ENCODE results near the gene STX1B. TPM values are rescaled to one million over a fixed set of nuclear protein-coding genes. Genes with fewer than 3 reads are reported as not detected.

The STX1B gene
- polyA plus RNA-seq, 3 donors = 1.7 TPM; not detected in 2

- Histone ChIP-seq H3K27me3 (ENCODE audit: control insufficient read depth in 2 of 2, insufficient read depth in 2 of 2, low read length in 2 of 2) (no peaks in the 10 kb centered on the region), H3K9ac (ENCODE audit: insufficient read depth, low read length, poor library complexity, severe bottlenecking) (no peak overlapping the region), H3K4me1 (ENCODE audit: control insufficient read depth in 1 of 2, insufficient read depth in 2 of 2, low read length in 2 of 2) (peaks cover 27 to 36% of the 10 kb centered on the region in 2 donors), H4K20me1 (ENCODE audit: insufficient read depth, low read length) (peaks cover 65% of the 10 kb centered on the region), H3K4me2 (replicated peaks; ENCODE audit: extremely low read depth, low read length, poor library complexity, severe bottlenecking) (no peak overlapping the region), H3K36me3 (replicated peaks in 1 of 2; ENCODE audit: control insufficient read depth in 1 of 2, insufficient read depth in 2 of 2, low read length in 2 of 2) (peaks cover 9 to 20% of the 10 kb centered on the region in 2 donors), H3K27ac (ENCODE audit: low read depth in 1 of 2, low read length in 2 of 2) (peak overlapping the region in 1 of 2 donors; percentile 13), H2AFZ (ENCODE audit: insufficient read depth, low read depth, low read length, poor library complexity, severe bottlenecking) (no peak overlapping the region), H3K4me3 (replicated peaks in 1 of 3; ENCODE audit: low read depth in 2 of 3, low read length in 3 of 3) (no peak overlapping the region), H3K9me3 (replicated peaks in 1 of 2; ENCODE audit: control insufficient read depth in 1 of 2, insufficient read depth in 1 of 2, low read length in 2 of 2) (no peaks in the 10 kb centered on the region), H3K79me2 (ENCODE audit: insufficient read depth, low read length) (peaks cover 44% of the 10 kb centered on the region)
- peaks cover 0 to 3% (median 0%) of the 10 kb centered on the region in 3 donors for H3K27me3 Mint-ChIP-seq (ENCODE audit: low read depth in 3 of 3)
- no peak for DNase-seq
- TF ChIP-seq, protein P1, sequence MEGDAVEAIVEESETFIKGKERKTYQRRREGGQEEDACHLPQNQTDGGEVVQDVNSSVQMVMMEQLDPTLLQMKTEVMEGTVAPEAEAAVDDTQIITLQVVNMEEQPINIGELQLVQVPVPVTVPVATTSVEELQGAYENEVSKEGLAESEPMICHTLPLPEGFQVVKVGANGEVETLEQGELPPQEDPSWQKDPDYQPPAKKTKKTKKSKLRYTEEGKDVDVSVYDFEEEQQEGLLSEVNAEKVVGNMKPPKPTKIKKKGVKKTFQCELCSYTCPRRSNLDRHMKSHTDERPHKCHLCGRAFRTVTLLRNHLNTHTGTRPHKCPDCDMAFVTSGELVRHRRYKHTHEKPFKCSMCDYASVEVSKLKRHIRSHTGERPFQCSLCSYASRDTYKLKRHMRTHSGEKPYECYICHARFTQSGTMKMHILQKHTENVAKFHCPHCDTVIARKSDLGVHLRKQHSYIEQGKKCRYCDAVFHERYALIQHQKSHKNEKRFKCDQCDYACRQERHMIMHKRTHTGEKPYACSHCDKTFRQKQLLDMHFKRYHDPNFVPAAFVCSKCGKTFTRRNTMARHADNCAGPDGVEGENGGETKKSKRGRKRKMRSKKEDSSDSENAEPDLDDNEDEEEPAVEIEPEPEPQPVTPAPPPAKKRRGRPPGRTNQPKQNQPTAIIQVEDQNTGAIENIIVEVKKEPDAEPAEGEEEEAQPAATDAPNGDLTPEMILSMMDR (IDR thresholded peaks at IDR 0.05) = no peak
- intact Hi-C loops (cut with micrococcal nuclease) = loop anchor here in 1 of 2 donors (10.0 kb wide), 1 partner anchor 142 kb away; the partner anchor contains the start of gene VKORC1
- H3K9me3 Mint-ChIP-seq = no peaks in the 10 kb centered on the region
- no peak overlapping the region for H3K27ac Mint-ChIP-seq
- peak overlapping the region in 1 of 2 donors; percentile 52 for H3K4me3 Mint-ChIP-seq
- peaks cover 2 to 19% of the 10 kb centered on the region in 2 donors for H3K36me3 Mint-ChIP-seq
- peaks cover 21% of the 10 kb centered on the region for H3K4me1 Mint-ChIP-seq
- WGBS (ENCODE audit: insufficient coverage) = 95% methylated on average over 8 of the region's 9 CpGs
These were observed 57.3 kb downstream of the STX1B start for GRCh38 chr16:30953111-30953510.

- H3K36me3 ChIP-seq (replicated peaks in 1 of 2; ENCODE audit: control insufficient read depth in 1 of 2, insufficient read depth in 2 of 2, low read length in 2 of 2) = peaks cover 14 to 26% of the 10 kb centered on the region in 2 donors
- no peak overlapping the region for H3K4me2 ChIP-seq (replicated peaks; ENCODE audit: extremely low read depth, low read length, poor library complexity, severe bottlenecking)
- H3K4me3 Mint-ChIP-seq = no peak overlapping the region
- H3K9me3 ChIP-seq (replicated peaks in 1 of 2; ENCODE audit: control insufficient read depth in 1 of 2, insufficient read depth in 1 of 2, low read length in 2 of 2) = no peaks in the 10 kb centered on the region
- H3K4me1 ChIP-seq (ENCODE audit: control insufficient read depth in 1 of 2, insufficient read depth in 2 of 2, low read length in 2 of 2) = peaks cover 26 to 32% of the 10 kb centered on the region in 2 donors
- H2AFZ ChIP-seq (ENCODE audit: insufficient read depth, low read depth, low read length, poor library complexity, severe bottlenecking) = no peak overlapping the region
- peaks cover 0 to 3% (median 0%) of the 10 kb centered on the region in 3 donors for H3K27me3 Mint-ChIP-seq (ENCODE audit: low read depth in 3 of 3)
- H3K79me2 ChIP-seq (ENCODE audit: insufficient read depth, low read length) = peaks cover 44% of the 10 kb centered on the region
- peaks cover 4 to 25% of the 10 kb centered on the region in 2 donors for H3K36me3 Mint-ChIP-seq
- peaks cover 65% of the 10 kb centered on the region for H4K20me1 ChIP-seq (ENCODE audit: insufficient read depth, low read length)
- peaks cover 22% of the 10 kb centered on the region for H3K4me1 Mint-ChIP-seq
- intact Hi-C loops (cut with micrococcal nuclease) = loop anchor here in 1 of 2 donors (10.0 kb wide), 1 partner anchor 143 kb away; the partner anchor contains the start of gene VKORC1
- H3K9ac ChIP-seq (ENCODE audit: insufficient read depth, low read length, poor library complexity, severe bottlenecking) = no peak overlapping the region
- H3K27ac ChIP-seq (ENCODE audit: low read depth in 1 of 2, low read length in 2 of 2) = peak overlapping the region in 1 of 2 donors; percentile 31
- TF ChIP-seq, protein P1 (IDR thresholded peaks at IDR 0.05) = no peak
- peaks cover 0 to 1% (median 0%) of the 10 kb centered on the region in 7 donors for H3K9me3 Mint-ChIP-seq
- peak overlapping the region in 2 of 7 donors; percentile 61 to 69 for H3K27ac Mint-ChIP-seq
- no peak for DNase-seq
- H3K27me3 ChIP-seq (ENCODE audit: control insufficient read depth in 2 of 2, insufficient read depth in 2 of 2, low read length in 2 of 2) = no peaks in the 10 kb centered on the region
- WGBS (ENCODE audit: insufficient coverage) = 81% methylated on average over 2 of the region's 3 CpGs
- no peak overlapping the region for H3K4me3 ChIP-seq (replicated peaks in 1 of 3; ENCODE audit: low read depth in 2 of 3, low read length in 3 of 3)
These were observed 58.7 kb downstream of the STX1B start for GRCh38 chr16:30951750-30952149.

All from CD14-positive monocyte (primary cell).